GM18951 (cell line): ENCODE measurements around the gene ABCA7.

Source experiments
- POLR2A ChIP-seq: IDR thresholded peaks from 4 replicates; pipeline ENCODE4 v1.6.1; 2011; ENCODE audit warnings: mild to moderate bottlenecking; ENCODE audit not compliant: insufficient read length, insufficient read depth; ENCODE audit errors: extremely low read depth
- in situ Hi-C: fragments of 300-500 bp; cut with MboI; formaldehyde crosslinking; loops from one replicate; pipeline ENCODE4 v1.12.0; 2022; ENCODE audit warnings: low sequenced_read_pairs, mixed read lengths, inconsistent platforms; ENCODE audit not compliant: unreplicated experiment

The ABCA7 gene

DNA sequence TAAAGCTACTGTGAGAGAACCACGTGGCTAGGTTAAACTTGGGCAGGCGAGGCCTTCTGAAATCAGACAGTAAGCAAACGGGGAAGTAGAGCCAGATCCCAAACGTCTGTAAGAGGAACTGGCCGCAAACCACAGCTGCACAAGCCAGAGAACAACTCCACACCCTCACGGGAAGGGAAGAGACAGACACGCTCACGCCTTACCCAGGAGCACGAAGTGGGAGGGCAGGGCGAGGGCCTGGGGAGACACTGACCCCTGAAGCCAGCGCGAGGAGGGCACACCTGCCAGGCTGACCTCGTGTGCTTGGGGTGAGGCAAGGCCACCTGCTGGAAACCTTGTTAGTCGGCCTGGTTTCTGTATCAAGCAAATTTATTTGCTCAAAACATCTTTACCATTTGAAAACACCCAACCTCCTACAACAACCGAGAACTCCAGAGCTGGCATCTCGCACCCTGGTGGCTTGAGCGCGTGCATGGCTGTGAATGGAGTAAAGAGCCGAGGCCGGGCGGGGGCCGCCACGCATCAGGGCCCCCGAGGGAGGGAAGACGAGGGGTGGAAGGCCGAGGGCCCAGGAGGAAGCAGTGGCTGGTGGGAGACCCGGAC is 48.0 kb downstream of the ABCA7 start:
- in situ Hi-C loops, result no loop called here
- peak; percentile 49 for TF ChIP-seq POLR2A

DNA sequence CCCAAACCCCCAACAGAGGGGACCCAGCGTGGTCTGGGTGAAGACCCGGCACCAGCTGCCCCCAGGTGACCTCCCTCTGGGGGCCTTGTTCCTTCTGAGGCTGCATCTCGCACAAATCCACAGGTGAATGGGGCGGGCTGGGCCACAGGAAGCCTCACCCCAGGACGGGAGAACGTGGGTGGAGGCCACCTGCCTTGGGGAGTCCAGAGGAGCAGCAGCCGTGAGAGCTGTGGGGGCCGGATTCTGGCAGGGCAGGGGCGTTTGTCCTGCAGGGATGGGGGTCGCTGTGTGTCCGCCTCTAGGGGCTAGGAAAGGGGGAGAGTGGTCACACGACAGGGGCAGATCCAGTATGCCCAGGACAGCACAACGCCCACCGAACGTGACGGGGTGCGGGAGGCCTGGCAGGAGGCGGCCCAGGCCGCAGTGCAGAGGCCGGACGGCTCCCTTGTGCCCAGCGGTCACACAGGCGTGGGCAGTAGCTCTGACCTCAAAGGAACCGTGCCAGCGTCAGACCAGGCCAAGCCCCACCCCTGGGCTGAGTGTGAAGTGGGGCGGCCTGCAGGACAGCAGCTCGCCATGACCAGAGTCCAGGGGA is 48.6 kb downstream of the ABCA7 start:
- no peak for TF ChIP-seq POLR2A
- in situ Hi-C loops, result no loop called here

DNA sequence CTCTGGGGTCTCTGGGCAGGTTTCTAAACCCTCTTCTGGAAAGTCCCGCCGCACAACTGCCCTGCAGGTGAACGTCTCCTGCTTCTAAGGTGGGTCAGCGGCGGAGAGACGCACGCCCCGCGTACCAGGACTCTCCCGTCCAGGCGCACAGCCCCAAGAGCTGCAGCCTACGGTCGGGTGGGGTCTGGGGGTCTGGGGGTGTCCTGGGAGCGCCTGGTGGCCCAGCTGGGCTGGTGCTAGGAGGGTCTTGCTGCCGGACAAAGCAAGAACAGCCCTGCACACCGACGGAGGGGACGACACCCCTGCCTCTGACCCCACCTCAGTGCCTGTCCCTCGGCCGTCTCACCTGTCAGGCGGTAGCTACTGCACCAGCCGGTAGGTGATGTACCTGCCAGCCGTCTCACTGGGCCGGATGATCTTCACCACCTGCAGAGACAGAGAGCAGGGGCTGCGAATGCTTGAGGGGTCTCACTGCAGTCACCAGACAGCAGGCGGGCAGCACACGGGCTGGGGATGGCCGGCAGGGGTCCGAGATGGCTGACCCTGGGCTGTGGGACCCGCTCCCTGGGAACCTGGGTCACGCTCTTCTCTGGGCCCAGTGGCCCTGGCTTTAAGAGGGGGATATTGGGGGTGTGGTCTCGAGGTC is 49.3 kb downstream of the ABCA7 start:
- in situ Hi-C loops, result no loop called here
- peak; percentile 21 for TF ChIP-seq POLR2A

DNA sequence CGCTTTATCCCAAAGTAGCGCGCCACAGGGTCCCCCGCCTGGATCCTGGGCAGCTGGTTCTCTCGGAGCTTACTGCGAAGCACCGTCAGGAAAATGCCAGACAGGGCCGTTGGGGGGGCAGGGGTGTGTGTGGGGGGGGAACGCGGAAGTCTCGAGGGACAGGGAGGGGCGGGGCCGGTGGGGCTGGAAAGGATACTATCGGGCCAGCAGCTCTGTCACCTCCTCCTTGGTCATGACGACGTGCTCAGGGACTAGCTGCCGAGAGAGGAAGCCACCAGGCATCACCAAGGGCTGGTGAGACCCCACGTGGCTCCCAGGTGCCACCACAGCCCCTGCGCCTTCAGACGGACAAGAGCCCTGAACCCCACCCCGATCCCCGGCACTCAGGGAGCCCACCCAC is 50.0 kb downstream of the ABCA7 start:
- no peak for TF ChIP-seq POLR2A
- in situ Hi-C loops, result no loop called here

DNA sequence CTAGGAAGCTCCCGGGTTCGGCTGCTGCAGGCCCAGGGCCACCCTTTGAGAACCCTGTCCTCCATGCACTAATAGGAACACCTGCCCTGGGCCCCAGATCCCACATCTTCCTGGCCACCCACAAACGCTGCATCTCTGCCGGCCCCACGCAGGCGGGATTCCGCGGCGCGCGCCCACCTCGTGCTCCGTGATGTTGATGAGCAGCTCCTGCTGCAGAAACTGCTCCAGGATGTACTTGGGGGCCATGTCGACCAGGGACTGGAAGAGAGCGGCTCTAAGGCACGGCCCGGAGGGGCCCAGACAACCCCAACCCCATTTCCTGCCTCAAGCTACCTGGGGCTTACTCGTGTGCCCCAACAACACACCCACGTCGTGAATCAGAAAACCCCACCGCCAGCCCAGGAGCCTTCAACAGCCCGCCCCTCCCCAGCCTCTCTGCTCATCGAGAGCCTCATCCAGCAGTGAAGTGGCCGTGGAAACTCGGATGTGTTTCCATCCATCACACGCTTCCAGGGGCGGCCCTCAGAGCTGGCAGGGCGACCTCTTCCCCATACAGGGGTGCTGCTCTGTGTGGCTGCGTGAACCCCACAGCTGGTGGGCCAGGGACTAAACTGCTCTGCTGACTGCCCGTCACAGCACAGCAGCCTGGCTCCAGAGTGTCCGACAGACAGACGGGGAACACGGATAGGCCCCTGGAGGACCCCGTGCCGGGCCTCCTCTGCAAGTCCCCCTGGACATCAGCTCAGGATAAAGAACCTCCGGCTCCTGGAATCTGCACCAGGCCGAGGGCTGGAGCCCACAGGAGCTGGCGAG is 51.0 kb downstream of the ABCA7 start:
- in situ Hi-C loops, result no loop called here
- TF ChIP-seq POLR2A, result no peak

DNA sequence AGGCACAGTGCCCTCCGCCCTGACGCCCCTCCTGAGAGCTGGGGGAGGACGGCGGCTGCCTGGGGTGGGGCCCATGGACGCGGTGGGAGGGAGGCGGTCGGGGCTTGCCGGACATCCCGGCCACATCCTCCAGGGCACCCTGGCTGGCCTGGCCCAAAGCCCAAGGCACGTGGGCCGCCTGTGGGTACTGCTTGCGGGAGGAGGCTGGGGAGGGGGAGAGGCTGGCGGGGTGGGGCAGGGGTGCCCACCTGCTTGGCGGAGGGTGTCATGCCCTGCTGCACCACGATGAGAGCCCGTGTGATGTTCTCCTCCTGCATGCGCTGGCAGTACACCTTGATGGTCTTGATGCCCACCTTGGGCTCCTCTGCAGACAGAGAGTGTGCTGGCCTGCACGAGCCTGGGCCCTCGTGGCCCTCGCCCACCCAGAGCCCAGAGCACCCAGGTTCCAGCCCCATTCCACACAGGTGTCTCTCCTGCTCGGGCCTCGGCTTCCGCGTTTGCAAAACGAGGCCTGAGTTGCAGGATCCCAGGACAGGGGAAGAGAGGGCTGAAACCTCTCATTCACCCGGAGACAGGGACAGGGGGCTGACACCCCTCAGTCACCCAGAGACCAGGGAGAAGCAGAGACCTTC is 51.8 kb downstream of the ABCA7 start:
- in situ Hi-C loops, result no loop called here
- no peak for TF ChIP-seq POLR2A

DNA sequence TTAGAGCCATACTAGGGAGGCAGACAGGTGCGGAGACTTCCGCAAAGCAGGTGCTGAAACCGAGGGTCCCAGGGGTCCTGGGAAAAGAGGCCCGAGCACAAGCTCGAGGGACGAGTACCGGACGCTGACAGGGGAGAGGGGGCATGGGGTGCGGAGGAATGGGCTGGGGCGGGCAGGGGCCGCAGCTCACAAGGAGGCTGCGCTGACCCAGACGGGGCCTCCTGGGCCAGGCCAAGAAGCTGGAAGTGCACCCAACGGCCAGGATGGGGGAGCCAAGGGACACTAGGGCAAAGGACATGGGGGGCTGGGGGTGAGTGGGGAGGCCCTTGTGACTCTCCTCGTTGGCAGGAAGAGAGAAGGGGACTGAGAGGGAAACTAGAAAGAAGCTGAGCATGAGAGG is 53.4 kb downstream of the ABCA7 start:
- no peak for TF ChIP-seq POLR2A
- in situ Hi-C loops, result no loop called here

DNA sequence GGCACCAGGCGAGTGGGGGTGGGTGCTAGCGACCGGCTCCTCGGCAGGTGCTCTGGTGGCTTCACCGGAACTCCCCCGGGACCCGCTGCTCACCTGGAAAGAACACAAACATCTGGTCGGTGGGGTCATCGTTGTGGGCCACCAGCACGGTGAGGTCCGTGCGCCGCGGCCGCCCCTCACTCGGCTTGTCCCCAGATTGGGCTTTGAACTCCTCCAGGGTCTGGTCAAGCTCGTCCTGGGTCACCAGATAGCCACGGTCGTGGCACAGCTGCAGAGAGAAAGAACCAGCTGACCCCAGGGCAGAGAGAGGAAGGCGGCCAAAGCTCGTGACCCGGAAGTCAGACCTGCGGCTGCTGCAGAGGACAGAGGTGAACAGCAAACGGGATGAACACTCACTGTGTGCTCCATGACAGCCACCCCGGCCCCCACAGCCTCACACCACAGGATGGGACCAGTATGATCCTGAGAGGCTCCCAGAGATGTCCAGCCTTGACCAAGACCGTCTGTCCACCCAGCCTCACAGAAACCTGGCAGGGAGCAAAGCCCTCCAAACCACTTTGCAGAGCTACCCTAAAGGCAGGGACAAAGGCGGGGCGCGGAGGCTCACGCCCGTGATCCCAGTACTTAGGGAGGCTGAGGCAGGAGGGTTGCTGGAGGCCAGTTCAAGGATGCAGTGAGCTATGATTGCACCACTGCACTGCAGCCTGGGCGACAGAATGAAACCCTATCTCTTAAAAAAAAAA is 54.1 kb downstream of the ABCA7 start:
- no peak for TF ChIP-seq POLR2A
- in situ Hi-C loops, result no loop called here

DNA sequence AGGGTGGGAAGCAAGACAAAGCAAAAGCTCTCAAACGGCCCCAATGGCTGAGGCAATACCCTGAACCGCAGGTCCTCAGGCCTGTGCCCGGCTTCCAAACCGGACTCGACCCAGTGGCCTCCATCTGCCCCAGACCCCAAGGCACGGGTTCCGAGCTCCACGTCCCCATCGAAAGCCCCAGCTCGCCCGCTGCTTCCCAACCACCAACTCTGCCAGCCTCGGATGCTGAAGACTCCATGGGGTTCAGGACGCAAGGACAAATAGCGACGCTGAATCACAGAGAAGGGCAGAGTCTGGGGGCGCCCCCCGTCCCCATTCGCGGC is 54.7 kb downstream of the ABCA7 start:
- in situ Hi-C loops, result no loop called here

DNA sequence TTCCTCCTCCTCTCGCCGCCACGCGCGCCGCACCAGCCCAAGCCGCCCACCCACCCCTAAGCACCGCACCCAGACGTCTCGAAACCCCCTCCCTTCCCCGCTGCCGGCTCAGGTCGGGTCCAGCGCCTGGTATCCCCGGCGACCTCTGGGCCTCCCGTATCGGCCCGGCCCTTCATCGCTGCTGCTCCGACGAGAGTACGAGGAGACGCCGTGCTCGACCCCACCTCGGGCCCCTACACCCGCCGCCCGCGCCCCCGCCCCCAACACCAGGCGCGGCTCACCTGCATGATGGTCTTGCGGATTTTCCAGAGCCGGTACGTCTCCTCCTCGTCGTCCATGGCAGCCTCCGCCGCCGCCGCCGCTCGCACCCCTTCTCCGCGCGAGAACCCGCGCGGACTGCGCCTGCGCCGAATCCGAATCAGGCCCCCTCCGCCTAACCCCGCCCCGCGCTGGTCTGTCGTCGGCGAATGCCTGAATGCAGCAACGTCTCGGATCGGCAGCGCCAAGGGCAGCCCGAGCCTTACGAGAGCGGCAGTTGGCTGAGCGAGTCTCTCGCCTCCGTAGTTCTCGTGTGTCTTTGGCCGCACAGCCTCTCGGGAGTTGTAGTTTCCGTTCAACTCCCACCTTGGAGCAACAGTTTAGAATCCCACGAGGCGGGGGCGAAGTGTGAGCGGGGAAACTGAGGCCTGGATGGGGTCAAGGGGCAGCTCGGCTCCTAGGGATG is 55.2 kb downstream of the ABCA7 start, which contains the start of gene POLR2E:
Gene POLR2E (minus strand): TSS at position 398 of the 724 bp plus-strand sequence. CDS start 60 bp downstream, at position 338.
- peak; percentile 80 for TF ChIP-seq POLR2A
- in situ Hi-C loops, result no loop called here

More for the DNA sequence above, 54.7 kb downstream of the ABCA7 start:
- TF ChIP-seq POLR2A, result no peak

DNA sequence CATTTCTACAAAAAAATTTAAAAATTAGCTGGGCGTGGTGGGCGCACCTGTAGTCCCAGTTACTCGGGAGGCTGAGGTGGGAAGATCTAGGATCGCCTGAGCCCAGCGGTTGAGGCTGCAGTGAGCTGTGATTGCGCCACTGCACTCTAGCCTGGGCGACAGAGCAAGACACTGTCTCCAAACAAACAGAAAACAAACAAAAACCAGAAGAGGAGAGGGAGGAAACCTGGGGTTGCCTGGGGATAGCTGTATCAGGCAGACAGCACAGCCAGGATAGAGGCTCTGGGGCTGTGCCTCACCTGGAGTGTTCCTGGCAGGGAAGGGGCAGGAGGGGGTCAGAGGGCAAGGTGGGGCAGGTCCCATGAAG is 57.9 kb downstream of the ABCA7 start:
- in situ Hi-C loops, result no loop called here
- TF ChIP-seq POLR2A, result no peak

DNA sequence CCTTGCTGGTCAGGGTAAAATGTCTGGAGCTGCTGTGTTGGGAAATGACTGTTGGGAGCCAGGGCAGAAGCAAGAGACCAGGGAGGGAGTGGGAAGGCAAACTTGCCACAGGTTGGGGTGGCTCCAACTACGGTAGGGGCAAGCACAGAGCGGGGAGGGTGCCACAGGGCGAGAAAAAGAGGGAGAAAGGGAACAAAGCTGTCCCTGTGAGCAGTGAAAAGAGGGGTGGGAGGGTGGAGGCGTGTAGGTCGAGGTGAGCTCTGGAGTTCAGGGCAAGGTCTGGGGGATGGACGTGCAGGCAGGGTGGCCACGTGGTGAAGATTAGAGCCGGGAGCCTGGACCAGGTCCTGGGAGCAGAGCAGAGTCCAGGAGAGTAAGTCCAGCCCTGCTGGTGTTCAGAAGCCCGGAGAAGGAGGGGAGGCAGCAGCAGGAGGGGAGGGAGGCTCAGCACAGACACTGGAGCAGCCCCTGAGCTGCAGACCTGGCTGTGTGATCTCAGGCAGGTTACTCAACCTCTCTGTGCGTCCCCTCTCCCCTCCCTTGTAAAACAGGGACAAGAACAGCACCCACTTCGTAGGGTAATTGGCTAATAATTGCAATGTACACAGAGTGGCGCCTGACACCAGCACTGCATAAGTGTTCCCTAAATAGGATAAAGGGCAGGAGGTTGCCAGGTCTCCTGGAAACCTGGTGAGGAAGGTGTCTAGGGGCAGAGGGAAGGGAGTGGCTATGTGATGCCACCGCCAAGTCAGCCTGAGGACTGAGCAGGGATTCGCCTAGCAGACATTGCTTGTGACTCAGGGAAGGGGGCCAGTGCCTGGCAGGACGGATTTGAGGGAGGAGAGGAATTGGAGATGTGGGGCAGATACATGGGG is 58.5 kb downstream of the ABCA7 start:
- in situ Hi-C loops, result no loop called here

More for the DNA sequence above, 58.5 kb downstream of the ABCA7 start:
- no peak for TF ChIP-seq POLR2A
